Measurements from ENCODE around the gene GPR89B. TPM values are rescaled to one million over a fixed set of nuclear protein-coding genes. Genes with fewer than 3 reads are reported as not detected.
"Not testable (repeated sequence)": the region's sequence is repeated elsewhere in the genome, so short reads cannot be mapped to it uniquely, and the experiment has no call there.

Gene GPR89B
- total RNA-seq (10 to 100 TPM; 18.2 to 25.5 (median 22.2) TPM), total RNA-seq (5.2 to 20.4 (median 11.6) reads per million in 29 experiments)
- 36.0 TPM for total RNA-seq (2013)

DNA sequence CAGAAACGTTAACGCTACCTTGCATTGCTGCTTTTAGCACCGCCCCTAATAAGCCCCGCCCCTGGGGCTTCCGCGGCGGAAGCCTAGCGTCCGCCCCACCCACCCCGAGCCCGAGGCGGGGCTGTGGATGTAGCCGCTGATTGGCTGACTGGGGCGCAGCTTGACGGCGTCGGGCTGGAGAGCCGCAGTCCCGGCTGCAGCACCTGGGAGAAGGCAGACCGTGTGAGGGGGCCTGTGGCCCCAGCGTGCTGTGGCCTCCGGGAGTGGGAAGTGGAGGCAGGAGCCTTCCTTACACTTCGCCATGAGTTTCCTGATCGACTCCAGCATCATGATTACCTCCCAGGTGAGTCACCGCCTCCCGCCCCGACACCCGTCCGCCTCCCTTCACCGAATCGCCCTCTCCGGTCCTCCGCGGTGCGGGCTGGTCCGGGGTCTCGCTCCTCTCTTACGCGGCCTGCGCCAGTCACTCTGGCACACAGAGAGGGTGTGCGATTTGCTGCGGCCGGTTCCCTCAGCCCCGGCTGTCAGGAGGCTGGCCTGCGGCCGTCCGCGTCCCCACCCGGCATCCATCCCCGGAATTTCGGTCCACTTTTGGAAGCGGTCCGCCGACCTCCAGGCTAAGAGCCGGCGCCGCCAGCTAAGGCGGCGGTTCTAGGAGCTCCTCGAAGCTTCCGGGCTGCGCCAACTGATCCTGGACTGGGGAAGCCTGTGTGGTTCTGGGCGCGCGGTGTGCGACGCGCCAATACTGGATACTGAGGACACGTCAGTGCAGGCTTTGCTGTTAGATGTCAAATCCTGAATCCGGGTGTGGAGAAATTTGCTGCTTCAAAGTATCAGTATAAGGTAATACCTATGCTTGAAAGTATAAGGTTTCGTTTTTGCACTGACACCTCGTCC is at the start of gene GPR89B:
GPR89B (plus strand) TSS at position 185 of the 897 bp plus-strand sequence; CDS start at position 302, 117 bp downstream.
- ATAC-seq (replicated peaks in 1 of 4) (peak; percentile 97 to 100 (median 98)), DNase-seq (peak; percentile 83 to 97 (median 93))
- peak within 1 kb of the TSS; percentile 78 to 83 (median 78) for H3K4me3 Mint-ChIP-seq
- H3K4me1 ChIP-seq (ENCODE audit: control insufficient read depth in 1 of 2, extremely low read depth in 1 of 2, insufficient read depth in 2 of 2, low read length in 2 of 2); H3K36me3 ChIP-seq (ENCODE audit: control insufficient read depth in 2 of 2, extremely low read depth in 1 of 2, insufficient read depth in 1 of 2, low read length in 1 of 2); H3K27me3 ChIP-seq (replicated peaks in 1 of 2; ENCODE audit: control insufficient read depth in 2 of 2, extremely low read depth in 1 of 2, insufficient read depth in 2 of 2, low read length in 1 of 2); POLR2A ChIA-PET; CTCF ChIA-PET; H3K27me3 Mint-ChIP-seq; H3K9me3 Mint-ChIP-seq; H3K36me3 Mint-ChIP-seq; H3K9me3 ChIP-seq: not testable (repeated sequence)
- Histone ChIP-seq H3K4me3 (ENCODE audit: control insufficient read depth in 1 of 2, extremely low read depth in 1 of 2, low read length in 1 of 2) (peak within 1 kb of the TSS; percentile 62 to 75), H3K27ac (ENCODE audit: low read length) (peak within 1 kb of the TSS; percentile 30)
- H3K27ac Mint-ChIP-seq = peak within 1 kb of the TSS in 1 of 2 donors; percentile 61
- peaks cover 33 to 37% (median 36%) of the 10 kb centered on the region in 3 donors for H3K4me1 Mint-ChIP-seq
- under 1% methylated on average over 17 of the region's 72 CpGs for WGBS (ENCODE audit: insufficient coverage)

GRCh38 chr1:147879911-147880310 is 48.3 kb upstream of the GPR89B start:
- no peak for ATAC-seq (replicated peaks in 1 of 4)
- Mint-ChIP-seq H3K27me3 (peaks cover 18 to 23% of the 10 kb centered on the region in 2 donors), H3K4me3 (no peak overlapping the region), H3K9me3 (peaks cover 0 to 10% (median 7%) of the 10 kb centered on the region in 3 donors), H3K36me3 (peaks cover 3% of the 10 kb centered on the region), H3K4me1 (no peaks in the 10 kb centered on the region), H3K27ac (no peak overlapping the region)
- POLR2A ChIA-PET = no interaction called here
- Histone ChIP-seq H3K27ac (ENCODE audit: low read length) (no peak overlapping the region), H3K27me3 (replicated peaks in 1 of 2; ENCODE audit: control insufficient read depth in 2 of 2, extremely low read depth in 1 of 2, insufficient read depth in 2 of 2, low read length in 1 of 2) (peaks cover 2 to 9% of the 10 kb centered on the region in 2 experiments), H3K36me3 (ENCODE audit: control insufficient read depth in 2 of 2, extremely low read depth in 1 of 2, insufficient read depth in 1 of 2, low read length in 1 of 2) (no peaks in the 10 kb centered on the region), H3K9me3 (no peaks in the 10 kb centered on the region), H3K4me1 (ENCODE audit: control insufficient read depth in 1 of 2, extremely low read depth in 1 of 2, insufficient read depth in 2 of 2, low read length in 2 of 2) (no peaks in the 10 kb centered on the region), H3K4me3 (ENCODE audit: control insufficient read depth in 1 of 2, extremely low read depth in 1 of 2, low read length in 1 of 2) (no peak overlapping the region)
- CTCF ChIA-PET = no interaction called here
- no peak for DNase-seq

DNA sequence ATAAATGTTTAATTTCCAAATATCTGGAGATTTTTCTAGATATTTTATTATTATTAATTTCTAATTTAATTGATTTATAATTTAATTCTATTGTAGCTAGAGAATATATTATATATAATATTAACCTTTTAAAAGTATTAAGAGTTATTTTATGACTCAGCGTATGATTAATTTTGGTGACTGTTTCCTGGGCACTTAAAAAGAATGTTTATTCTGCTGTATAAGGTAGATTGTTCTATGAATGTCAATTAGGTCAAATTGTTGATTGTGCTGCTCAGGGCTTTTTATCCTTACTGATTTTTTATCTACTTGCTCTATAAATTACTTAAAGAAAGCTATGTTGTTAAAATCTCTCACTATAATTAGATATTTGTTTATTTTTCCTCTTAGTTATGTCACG is 45.7 kb upstream of the GPR89B start:
- CTCF ChIA-PET = interaction anchor here in 1 of 2 donors (1.3 kb wide), 1 partner anchor 10 kb away, joined by 4 read pairs; no protein-coding TSS in a partner anchor
- H3K27me3 ChIP-seq (replicated peaks in 1 of 2; ENCODE audit: control insufficient read depth in 2 of 2, extremely low read depth in 1 of 2, insufficient read depth in 2 of 2, low read length in 1 of 2) = peaks cover 2 to 6% of the 10 kb centered on the region in 2 experiments
- DNase-seq = no peak
- peaks cover 0 to 10% (median 7%) of the 10 kb centered on the region in 3 donors for H3K9me3 Mint-ChIP-seq
- no peaks in the 10 kb centered on the region for H3K4me1 ChIP-seq (ENCODE audit: control insufficient read depth in 1 of 2, extremely low read depth in 1 of 2, insufficient read depth in 2 of 2, low read length in 2 of 2)
- POLR2A ChIA-PET = interaction anchor here in 1 of 2 donors (0.8 kb wide), 1 partner anchor 49 kb away, joined by 4 read pairs; no protein-coding TSS in a partner anchor
- H3K36me3 Mint-ChIP-seq = peaks cover 3% of the 10 kb centered on the region
- peaks cover 13 to 17% of the 10 kb centered on the region in 2 donors for H3K27me3 Mint-ChIP-seq
- no peak for ATAC-seq (replicated peaks in 1 of 4)
- H3K27ac ChIP-seq (ENCODE audit: low read length) = no peak overlapping the region
- H3K36me3 ChIP-seq (ENCODE audit: control insufficient read depth in 2 of 2, extremely low read depth in 1 of 2, insufficient read depth in 1 of 2, low read length in 1 of 2) = no peaks in the 10 kb centered on the region
- no peaks in the 10 kb centered on the region for H3K9me3 ChIP-seq
- H3K4me1 Mint-ChIP-seq = no peaks in the 10 kb centered on the region
- no peak overlapping the region for H3K4me3 ChIP-seq (ENCODE audit: control insufficient read depth in 1 of 2, extremely low read depth in 1 of 2, low read length in 1 of 2)
- WGBS (ENCODE audit: insufficient coverage) = no CpG with 5 or more reads among the region's 2 CpGs
- H3K4me3 Mint-ChIP-seq = no peak overlapping the region
- no peak overlapping the region for H3K27ac Mint-ChIP-seq

GRCh38 chr1:147890177-147890790 is 37.9 kb upstream of the GPR89B start:
- Histone ChIP-seq H3K27ac (ENCODE audit: low read length) (no peak overlapping the region), H3K27me3 (replicated peaks in 1 of 2; ENCODE audit: control insufficient read depth in 2 of 2, extremely low read depth in 1 of 2, insufficient read depth in 2 of 2, low read length in 1 of 2) (no peaks in the 10 kb centered on the region), H3K9me3 (no peaks in the 10 kb centered on the region), H3K4me1 (ENCODE audit: control insufficient read depth in 1 of 2, extremely low read depth in 1 of 2, insufficient read depth in 2 of 2, low read length in 2 of 2) (no peaks in the 10 kb centered on the region), H3K36me3 (ENCODE audit: control insufficient read depth in 2 of 2, extremely low read depth in 1 of 2, insufficient read depth in 1 of 2, low read length in 1 of 2) (no peaks in the 10 kb centered on the region), H3K4me3 (ENCODE audit: control insufficient read depth in 1 of 2, extremely low read depth in 1 of 2, low read length in 1 of 2) (no peak overlapping the region)
- Mint-ChIP-seq H3K4me3 (no peak overlapping the region), H3K9me3 (no peaks in the 10 kb centered on the region), H3K4me1 (peaks cover 3 to 12% (median 4%) of the 10 kb centered on the region in 3 donors), H3K27me3 (peaks cover 0 to 5% of the 10 kb centered on the region in 2 donors), H3K27ac (no peak overlapping the region), H3K36me3 (no peaks in the 10 kb centered on the region)
- POLR2A ChIA-PET = no interaction called here
- CTCF ChIA-PET = interaction anchor here in 1 of 2 donors (0.8 to 1.0 kb wide), 2 partner anchors 166 to 249 kb away, joined by 3 read pairs; no protein-coding TSS in a partner anchor
- ATAC-seq (replicated peaks in 1 of 4) (peak; percentile 74 to 90 (median 78)), DNase-seq (peak in 33 of 35 experiments; percentile 12 to 67 (median 40))
- WGBS (ENCODE audit: insufficient coverage) = 0% methylated on average over 10 of the region's 12 CpGs

- no peak for DNase-seq
- H3K4me3 Mint-ChIP-seq = no peak overlapping the region
- Histone ChIP-seq H3K9me3 (no peaks in the 10 kb centered on the region), H3K27ac (ENCODE audit: low read length) (no peak overlapping the region), H3K4me3 (ENCODE audit: control insufficient read depth in 1 of 2, extremely low read depth in 1 of 2, low read length in 1 of 2) (no peak overlapping the region), H3K36me3 (ENCODE audit: control insufficient read depth in 2 of 2, extremely low read depth in 1 of 2, insufficient read depth in 1 of 2, low read length in 1 of 2) (no peaks in the 10 kb centered on the region), H3K4me1 (ENCODE audit: control insufficient read depth in 1 of 2, extremely low read depth in 1 of 2, insufficient read depth in 2 of 2, low read length in 2 of 2) (no peaks in the 10 kb centered on the region), H3K27me3 (replicated peaks in 1 of 2; ENCODE audit: control insufficient read depth in 2 of 2, extremely low read depth in 1 of 2, insufficient read depth in 2 of 2, low read length in 1 of 2) (no peaks in the 10 kb centered on the region)
- ATAC-seq (replicated peaks in 1 of 4) = no peak
- no peaks in the 10 kb centered on the region for H3K36me3 Mint-ChIP-seq
- no peak overlapping the region for H3K27ac Mint-ChIP-seq
- H3K4me1 Mint-ChIP-seq = peaks cover 3 to 12% (median 4%) of the 10 kb centered on the region in 3 donors
- no peaks in the 10 kb centered on the region for H3K9me3 Mint-ChIP-seq
- 68% methylated on average over 4 of the region's 5 CpGs for WGBS (ENCODE audit: insufficient coverage)
- peaks cover 0 to 4% of the 10 kb centered on the region in 2 donors for H3K27me3 Mint-ChIP-seq
- POLR2A ChIA-PET = no interaction called here
- CTCF ChIA-PET = interaction anchor here in 1 of 2 donors (0.8 kb wide), 1 partner anchor 250 kb away, joined by 3 read pairs; no protein-coding TSS in a partner anchor
Measured at GRCh38 chr1:147891088-147891487, 37.1 kb upstream of the GPR89B start.

DNA sequence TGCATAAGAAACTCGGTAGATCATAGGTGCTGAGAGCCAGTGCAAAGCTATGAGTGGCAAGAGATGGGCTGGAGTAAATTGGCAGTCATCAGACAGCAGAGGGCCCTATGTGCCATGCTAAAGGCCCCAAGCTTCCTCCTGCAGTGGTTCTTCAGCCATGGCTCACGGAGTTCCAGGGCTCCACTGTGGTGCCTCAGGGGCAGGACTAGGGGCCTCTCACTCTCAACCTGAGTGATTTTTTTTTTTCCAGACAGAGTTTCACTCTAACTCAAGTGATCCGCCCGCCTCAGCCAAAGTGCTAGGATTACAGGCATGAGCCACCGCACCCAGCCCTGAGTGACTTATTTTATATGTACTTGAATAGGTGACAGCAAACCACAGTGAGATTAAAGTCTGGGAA is 36.0 kb upstream of the GPR89B start:
- Mint-ChIP-seq H3K27ac (no peak overlapping the region), H3K27me3 (peaks cover 0 to 4% of the 10 kb centered on the region in 2 donors), H3K4me3 (no peak overlapping the region), H3K4me1 (peaks cover 3 to 12% (median 4%) of the 10 kb centered on the region in 3 donors), H3K36me3 (no peaks in the 10 kb centered on the region), H3K9me3 (no peaks in the 10 kb centered on the region)
- ChIA-PET CTCF (interaction anchor here (0.5 to 1.8 kb wide), 17 partner anchors 9 to 619 kb away, joined by 3 to 31 read pairs (median 5); no protein-coding TSS in a partner anchor), POLR2A (no interaction called here)
- no peak overlapping the region for H3K27ac ChIP-seq (ENCODE audit: low read length)
- WGBS (ENCODE audit: insufficient coverage) = 70% methylated on average over 1 of the region's 5 CpGs
- ATAC-seq (replicated peaks in 1 of 4) (no peak), DNase-seq (peak in 1 of 35 experiments; percentile 11)
- no peaks in the 10 kb centered on the region for H3K4me1 ChIP-seq (ENCODE audit: control insufficient read depth in 1 of 2, extremely low read depth in 1 of 2, insufficient read depth in 2 of 2, low read length in 2 of 2)
- no peaks in the 10 kb centered on the region for H3K9me3 ChIP-seq
- H3K27me3 ChIP-seq (replicated peaks in 1 of 2; ENCODE audit: control insufficient read depth in 2 of 2, extremely low read depth in 1 of 2, insufficient read depth in 2 of 2, low read length in 1 of 2) = no peaks in the 10 kb centered on the region
- H3K36me3 ChIP-seq (ENCODE audit: control insufficient read depth in 2 of 2, extremely low read depth in 1 of 2, insufficient read depth in 1 of 2, low read length in 1 of 2) = no peaks in the 10 kb centered on the region
- no peak overlapping the region for H3K4me3 ChIP-seq (ENCODE audit: control insufficient read depth in 1 of 2, extremely low read depth in 1 of 2, low read length in 1 of 2)

All from T-cell (primary cell).